Medulla oblongata (tissue), 1 donor: ENCODE measurements around the gene TMEM220.
"Not testable (repeated sequence)": the region's sequence is repeated elsewhere in the genome, so short reads cannot be mapped to it uniquely, and the experiment has no call there.

ENCODE experiments used
- DNase-seq: peaks from one replicate; pipeline ENCODE4 v3.0.0-alpha.2; 2015; ENCODE audit errors: extremely low spot score

Gene TMEM220

DNA sequence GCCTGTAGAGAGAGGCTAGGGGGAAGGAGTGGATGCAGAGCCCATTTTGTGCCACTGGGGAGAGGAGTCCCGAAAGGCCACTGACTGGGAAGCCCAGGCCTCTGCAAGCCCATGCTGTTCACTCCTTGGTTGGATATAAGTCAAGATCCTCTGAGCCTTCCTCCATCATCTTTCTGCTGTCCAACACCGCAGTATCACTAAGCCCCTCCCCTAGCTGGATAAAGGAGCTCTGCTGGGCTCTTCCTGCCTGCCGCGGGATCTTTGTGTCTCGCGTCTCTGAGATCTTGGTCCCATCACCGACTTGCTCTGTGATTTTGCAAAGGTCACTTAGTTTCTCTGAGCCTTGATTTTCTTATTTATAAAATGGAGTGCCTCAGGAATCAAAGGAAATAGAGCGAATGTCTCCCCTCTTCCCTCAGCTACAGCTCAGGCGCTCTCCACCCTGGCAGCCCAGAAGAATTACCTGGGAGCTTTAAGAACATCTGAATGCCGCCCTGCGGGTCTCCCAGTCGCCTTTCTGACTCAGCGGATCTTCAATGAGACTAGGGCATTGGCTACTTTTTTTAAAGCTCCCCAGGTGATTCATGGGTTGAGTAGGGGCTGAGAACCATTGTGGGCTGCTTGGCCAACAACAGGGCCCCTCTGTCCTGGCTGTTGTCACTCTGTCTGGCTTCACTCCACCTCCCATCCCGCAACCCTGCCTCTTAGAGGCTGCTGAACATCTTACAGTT lies 25.2 kb upstream of the TMEM220 start:
- no peak for DNase-seq

- no peak for DNase-seq
Observed at GRCh38 chr17:10754109-10754508, 24.3 kb upstream of the TMEM220 start.

DNA sequence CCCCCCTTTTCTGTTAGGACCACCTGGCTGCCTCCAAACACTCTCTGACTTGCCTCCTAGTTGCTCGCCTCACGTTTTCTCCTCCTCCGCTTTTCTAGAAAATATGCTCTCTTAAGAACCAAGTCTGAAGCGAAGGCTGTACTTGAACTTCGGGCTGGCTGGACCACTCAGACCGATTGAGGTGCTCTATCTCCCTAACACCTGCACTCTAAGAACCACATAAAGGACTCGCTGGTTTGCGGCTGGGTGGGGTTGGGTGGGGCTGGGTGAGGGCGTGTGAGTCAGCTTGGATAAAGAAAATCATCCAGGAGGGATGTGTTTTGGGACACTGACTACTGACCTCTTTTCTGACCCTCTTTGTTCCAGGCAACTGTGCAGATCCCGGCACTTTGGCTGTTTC lies 22.9 kb upstream of the TMEM220 start:
- DNase-seq: no peak

DNA sequence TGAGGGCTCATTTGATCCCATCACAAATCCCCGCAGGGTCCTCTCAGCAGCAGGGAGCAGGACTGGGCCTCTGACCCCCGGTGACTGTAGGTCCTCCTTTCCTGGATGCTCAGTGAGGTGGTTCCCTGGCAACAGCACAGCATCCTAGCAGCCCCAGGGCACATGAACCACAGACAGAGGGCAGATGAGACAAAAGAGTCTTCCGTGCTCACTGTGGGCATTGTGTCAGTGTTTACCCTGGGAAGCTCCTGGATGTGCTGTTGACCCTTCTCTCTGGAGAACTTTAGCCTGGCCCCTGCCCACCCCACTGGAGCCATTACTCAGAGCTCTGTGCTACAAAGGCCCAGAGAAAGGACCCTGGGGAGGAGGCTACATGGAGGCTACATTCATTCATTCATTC lies 21.7 kb upstream of the TMEM220 start:
- DNase-seq: no peak

- no peak for DNase-seq
Observed at GRCh38 chr17:10750210-10750609, 20.4 kb upstream of the TMEM220 start.

GRCh38 chr17:10748531-10749181 lies 18.8 kb upstream of the TMEM220 start:
- no peak for DNase-seq

DNA sequence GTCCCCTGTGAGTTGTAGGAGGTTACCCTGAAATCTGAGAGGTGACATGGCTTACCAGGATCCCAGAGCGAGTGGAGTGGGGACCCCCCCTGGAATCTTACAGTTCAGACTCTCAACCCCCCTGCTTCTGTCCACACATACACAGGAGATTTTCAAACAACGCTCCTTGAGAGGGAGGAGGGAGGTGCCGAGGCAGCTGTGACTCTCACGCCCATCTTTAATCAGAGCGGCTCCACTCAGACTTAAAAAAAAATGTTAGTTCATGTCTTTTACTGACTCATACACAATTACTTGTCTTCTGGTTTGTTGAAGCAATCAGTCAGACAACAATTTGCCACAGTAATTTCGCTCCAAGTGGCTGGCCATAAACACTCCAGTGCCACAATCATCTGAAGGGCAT lies 15.4 kb upstream of the TMEM220 start:
- DNase-seq: no peak

GRCh38 chr17:10744501-10745000 lies 14.7 kb upstream of the TMEM220 start:
- DNase-seq: no peak

DNA sequence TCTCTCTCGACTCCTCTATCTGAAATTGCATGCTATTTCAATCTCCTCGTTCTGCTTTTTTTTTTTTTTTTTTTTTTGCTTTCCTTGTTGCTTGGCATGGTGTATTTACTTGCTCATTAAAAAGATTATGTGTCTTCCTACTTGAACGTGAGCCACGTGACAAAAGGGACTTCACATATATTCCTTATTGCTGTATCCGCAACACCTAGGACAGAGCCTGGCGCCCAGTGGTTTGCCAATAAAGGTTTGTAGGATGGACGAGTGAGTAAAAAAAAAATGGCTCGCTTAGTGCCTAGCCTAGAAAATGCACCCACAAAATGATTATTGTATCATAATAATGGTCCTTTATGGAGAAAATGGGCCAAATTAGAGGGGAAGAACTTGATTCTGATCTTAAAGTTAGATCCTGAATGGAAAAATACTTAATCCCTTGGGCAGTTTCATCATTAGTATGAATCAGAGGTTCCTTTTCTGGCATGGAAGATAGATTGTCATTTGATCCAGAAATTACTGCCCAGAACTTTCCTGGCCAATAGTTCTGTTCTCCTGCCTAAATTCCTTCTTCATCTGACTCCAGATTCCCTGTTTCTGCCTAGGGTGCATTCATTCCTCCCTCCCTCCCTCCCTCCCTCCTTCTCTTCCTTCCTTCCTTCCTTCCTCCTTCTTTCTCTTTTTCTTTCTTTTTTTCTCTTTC lies 13.6 kb upstream of the TMEM220 start:
- peak; percentile 66 for DNase-seq

DNA sequence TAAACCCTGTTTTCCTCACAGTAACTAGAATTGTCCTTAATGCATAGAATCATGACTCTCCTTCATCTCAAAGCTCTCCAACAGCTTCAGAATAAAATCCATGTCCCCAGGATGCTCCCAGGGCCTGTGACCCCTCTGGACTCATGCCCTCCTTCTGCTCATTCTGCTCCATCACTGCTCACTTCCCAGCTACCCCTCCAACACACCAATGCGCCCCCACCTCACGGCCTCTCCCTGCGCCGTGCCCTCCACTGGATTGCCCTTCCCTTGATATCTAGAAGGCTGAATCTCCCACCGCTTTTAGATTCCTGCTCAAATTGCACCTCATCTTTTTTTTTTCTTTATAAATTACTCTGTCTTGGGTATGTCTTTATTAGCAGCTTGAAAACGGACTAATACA lies 12.6 kb upstream of the TMEM220 start:
- DNase-seq: no peak

- DNase-seq: no peak
Observed at GRCh38 chr17:10741416-10742135, 11.8 kb upstream of the TMEM220 start.

DNA sequence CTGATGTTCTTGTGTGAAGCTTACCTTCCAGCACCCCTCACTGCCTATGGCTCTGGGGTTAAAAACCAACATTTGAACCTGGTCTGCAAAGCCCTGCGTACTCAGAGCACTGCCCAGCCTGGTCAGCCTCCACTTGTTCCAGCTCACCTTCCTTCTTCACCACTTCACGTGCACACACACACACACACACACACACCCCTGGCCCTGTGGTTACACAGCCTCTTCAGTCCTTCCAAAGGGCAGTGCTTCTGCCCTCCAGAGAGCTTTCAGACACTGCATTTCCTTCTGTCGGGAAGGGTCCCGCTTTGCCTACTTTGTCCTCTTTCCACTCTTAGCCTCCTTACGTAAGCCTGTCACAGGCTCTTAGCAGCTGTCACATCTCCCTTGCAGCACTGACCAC lies 9.6 kb upstream of the TMEM220 start:
- DNase-seq: no peak

- no peak for DNase-seq
Observed at GRCh38 chr17:10738521-10739258, 8.9 kb upstream of the TMEM220 start.

DNA sequence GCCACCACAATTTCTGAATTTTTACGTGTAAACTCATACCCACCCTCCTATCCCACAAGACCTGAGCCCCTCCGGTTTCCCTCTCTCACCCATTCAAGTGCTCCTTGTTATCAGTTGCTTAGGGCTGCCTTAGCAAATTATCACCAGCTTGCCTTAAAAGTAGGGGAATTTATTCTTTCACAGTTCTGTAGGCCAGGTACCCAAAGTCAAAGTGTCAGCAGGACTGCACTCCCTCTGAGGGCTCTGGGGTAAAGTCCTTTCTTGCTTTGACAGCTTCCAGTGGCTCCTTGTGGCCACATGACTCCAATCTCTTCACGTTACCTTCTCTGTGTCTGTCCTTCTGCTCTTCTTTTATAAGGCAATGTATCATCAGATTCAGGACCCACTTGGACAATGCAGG lies 7.9 kb upstream of the TMEM220 start:
- no peak for DNase-seq

DNA sequence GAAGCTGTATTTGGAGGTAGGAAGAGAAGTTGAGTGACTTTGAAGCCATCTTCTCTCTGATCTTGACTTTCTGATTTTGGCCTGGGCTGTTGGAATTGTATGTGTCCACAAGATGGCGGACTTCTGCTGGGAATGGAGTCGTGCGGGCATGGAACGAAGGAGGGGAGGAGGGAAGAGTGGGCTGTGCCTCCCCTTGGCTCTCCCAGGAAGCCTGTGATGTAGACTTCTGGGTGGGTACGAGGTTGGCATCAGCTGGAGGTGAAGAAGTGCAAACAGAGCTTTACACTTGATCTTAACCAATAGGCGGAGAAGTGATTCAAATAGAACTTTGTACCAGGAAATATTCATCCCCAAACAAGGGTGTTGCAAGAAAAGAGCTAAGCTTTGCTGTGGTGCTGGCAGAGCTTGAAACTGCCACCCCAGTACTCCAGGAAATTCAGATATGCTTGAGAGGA lies 7.4 kb upstream of the TMEM220 start:
- peak; percentile 85 for DNase-seq

DNA sequence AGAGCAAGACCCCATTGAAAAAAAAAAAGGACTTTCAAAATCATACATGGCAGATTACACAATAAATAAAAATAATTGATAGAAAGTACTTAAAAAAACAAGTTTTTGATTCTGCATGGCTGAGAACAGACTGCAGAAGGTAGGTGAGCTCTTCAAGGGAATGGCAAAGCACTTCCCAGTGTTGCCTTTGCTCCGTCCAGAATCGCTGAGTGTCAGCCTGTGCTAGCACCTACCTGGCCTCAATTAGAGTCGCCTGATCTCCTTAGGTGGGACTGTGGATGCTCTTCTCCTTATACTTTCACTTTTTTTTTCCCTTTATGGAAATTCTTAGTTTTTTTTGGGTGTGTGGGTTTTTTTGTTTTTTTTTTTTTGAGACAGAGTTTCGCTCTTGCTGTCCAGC lies 6.0 kb upstream of the TMEM220 start:
- DNase-seq: no peak

DNA sequence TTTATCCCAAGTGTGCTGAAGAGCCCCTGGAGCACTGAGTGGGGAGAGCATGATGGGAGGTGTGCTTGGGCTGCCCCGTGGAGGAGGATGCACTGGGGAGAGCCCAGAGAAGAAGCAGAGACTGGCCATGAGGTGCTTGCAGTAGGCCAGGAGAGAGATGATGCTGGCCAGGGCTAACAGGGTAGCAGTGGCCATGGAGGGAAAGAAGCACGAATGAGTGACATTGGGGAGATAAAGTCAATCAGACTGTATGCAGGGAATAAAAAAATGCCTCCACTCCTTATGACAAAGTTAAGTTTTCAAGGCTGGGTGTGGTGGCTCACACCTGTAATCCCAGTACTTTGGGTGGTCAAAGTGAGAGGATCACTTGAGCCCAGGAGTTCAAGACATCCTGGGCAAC lies 5.4 kb upstream of the TMEM220 start:
- no peak for DNase-seq

DNA sequence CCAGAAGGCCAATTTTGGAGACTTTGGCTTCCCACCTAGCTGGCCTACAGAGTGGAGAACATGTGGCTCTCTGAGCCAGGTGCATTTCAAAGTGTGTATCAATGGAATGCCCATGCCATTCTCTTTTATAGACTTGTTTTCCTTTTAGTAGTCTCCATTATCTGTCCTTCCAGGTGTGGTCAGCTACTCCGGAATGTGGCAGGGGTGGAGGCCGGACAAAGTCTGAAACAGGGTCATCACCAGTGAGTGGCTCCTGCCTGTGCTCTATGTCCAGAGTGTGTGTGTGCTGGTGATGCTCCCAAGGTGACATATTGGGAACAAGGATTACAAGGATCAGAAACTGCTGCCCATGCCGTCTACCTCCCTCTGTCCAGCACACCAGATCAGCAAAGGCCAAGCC lies 3.8 kb upstream of the TMEM220 start:
- DNase-seq: no peak

DNA sequence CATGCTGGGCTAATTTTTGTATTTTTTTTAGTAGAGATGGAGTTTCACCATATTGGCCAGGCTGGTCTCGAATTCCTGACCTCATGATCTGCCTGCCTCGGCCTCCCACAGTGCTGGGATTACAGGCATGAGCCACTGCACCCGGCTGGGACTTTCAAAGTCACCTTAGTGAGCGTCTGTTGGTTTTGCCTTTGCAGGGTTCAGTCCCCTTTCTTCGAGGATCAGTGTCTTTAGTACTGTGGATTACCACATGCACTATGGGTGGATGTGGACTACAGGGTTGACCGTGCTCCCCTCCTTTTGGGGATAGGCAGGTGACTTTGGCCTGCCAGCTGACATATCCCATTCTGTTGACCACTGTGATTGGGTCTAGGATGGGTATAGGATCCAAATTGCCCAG lies 2.3 kb upstream of the TMEM220 start:
- not testable (repeated sequence) for DNase-seq

DNA sequence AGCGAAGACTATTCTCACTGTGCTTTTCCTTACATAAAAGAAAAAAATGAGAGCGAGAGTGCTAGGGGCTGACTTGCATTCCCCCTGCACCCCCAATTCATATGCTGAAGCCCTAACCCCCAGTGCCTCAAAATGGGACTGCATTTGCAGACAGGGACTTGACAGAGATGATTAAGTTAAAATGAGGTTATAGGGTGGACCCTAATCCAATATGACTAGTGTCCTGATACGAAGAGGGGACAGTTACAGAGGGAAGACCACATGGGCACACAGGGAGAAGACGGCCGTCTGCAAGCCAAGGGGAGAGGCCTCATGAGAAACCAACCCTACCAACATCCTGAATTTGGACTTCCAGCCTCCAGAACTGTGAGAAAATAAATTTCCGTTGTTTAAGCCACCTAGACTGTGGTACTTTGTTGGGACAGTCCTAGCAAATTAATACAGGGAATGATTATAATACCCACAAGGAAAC lies 1.6 kb upstream of the TMEM220 start:
- no peak for DNase-seq

DNA sequence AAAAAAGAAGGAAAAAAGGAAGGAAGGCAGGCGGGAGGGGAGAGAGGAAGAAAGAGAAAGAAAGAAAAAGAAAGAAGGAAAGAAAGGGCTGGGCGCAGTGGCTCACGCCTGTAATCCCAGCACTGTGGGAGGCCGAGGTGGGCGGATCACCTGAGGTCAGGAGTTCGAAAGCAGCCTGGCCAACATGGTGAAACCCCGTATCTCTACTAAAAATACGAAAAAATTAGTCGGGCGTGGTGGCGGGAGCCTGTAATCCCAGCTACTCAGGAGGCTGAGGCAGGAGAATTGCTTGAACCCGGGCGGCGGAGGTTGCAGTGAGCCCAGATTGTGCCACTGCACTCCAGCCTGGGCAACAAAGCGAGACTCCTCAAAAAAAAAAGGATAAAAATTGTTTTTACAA lies 424 bp upstream of the TMEM220 start:
- DNase-seq: not testable (repeated sequence)
